IPS DF 6.9 (cell line): ENCODE data around the gene XKRX.

Source experiments
- DNase-seq: peaks from one replicate; pipeline ENCODE4 v3.0.0-alpha.2; 2013; ENCODE audit warnings: low read depth, low spot score
- H3K27ac ChIP-seq: one replicate; pipeline ENCODE4 v1.5.1; 2013; ENCODE audit warnings: low read length, control low read depth
- H3K27me3 ChIP-seq: 2 replicates; pipeline ENCODE4 v1.6.1; 2013; ENCODE audit warnings: mild to moderate bottlenecking, low read length; ENCODE audit not compliant: control insufficient read depth, insufficient read depth
- H3K36me3 ChIP-seq: 2 replicates; pipeline ENCODE4 v1.6.1; 2013; ENCODE audit warnings: low read length; ENCODE audit not compliant: control insufficient read depth, insufficient read depth
- H3K4me1 ChIP-seq: 2 replicates; pipeline ENCODE4 v1.6.1; 2013; ENCODE audit warnings: low read length; ENCODE audit not compliant: control insufficient read depth, insufficient read depth
- H3K4me3 ChIP-seq: 2 replicates; pipeline ENCODE4 v1.5.1; 2013; ENCODE audit warnings: mild to moderate bottlenecking, low read length
- H3K9me3 ChIP-seq: 2 replicates; pipeline ENCODE4 v1.6.1; 2013; ENCODE audit warnings: low read length, inconsistent platforms; ENCODE audit not compliant: control insufficient read depth, insufficient read depth
- WGBS: extraction: QIAGEN DNeasy Blood & Tissue Kit; methylation state at CpG from one replicate; pipeline ENCODE4 v1.1.7; 2013; ENCODE audit warnings: mixed read lengths, missing lambda C conversion rate; ENCODE audit not compliant: insufficient read length, insufficient coverage; 5-methylcytosine and 5-hydroxymethylcytosine counted together

Gene XKRX

GRCh38 chrX:100928660-100929613 lies at the start of gene XKRX:
TSS of gene XKRX (minus strand) at chrX:100928917. CDS start at chrX:100928304, 613 bp downstream.
- Histone ChIP-seq H3K27me3 (peaks cover 2% of the 10 kb centered on the region; the same call in 1 of the 2 replicates), H3K4me1 (no peaks in the 10 kb centered on the region), H3K27ac (no peak within 1 kb of the TSS), H3K4me3 (peak within 1 kb of the TSS; percentile 79), H3K9me3 (no peaks in the 10 kb centered on the region), H3K36me3 (no peaks in the 10 kb centered on the region)
- no peak for DNase-seq
- no CpG with 5 or more reads among the region's 51 CpGs for WGBS

DNA sequence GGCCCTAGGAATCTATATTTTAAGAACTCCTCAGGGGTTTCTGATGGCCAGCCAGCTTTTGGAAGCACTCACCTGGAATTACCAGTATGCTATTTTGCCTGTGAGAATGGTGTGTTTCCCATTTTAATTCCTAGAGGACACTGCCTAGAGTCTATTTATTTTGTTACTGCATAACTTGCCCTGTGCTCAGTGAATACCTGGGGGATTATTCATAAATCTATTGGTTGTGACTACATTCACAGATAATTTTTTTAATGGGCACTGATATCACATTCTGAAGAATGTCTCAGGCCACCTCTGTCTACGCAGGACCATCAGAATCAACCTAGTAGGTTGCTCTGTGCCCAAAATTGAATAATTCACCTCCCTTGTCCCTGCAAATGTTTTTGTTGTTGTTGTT lies 47.5 kb upstream of the XKRX start:
- no peak overlapping the region for H3K4me3 ChIP-seq
- no peaks in the 10 kb centered on the region for H3K4me1 ChIP-seq
- no peak overlapping the region for H3K27ac ChIP-seq
- DNase-seq = no peak
- no CpG with 5 or more reads among the region's 1 CpG for WGBS
- H3K36me3 ChIP-seq = no peaks in the 10 kb centered on the region
- H3K27me3 ChIP-seq = no peaks in the 10 kb centered on the region
- no peaks in the 10 kb centered on the region for H3K9me3 ChIP-seq

DNA sequence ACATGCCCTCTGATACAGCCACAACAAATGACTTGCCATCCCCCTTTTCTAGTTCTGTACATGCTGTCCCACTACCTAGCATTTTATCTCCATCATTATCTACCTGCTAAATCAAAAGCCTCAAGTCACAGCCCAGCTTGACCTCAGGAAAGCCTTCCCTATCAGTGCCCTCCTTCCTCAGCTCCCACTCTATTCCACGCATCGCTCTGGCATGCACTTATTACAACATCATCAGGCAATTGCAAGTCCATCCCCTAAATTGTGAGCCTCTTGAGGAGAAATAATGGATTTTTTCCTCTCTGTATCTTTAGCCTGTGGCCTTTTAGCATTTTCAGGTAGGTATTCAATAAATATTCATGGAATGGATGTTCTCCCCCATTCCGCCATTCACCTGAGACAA lies 46.5 kb upstream of the XKRX start:
- Histone ChIP-seq H3K27ac (no peak overlapping the region), H3K4me3 (no peak overlapping the region), H3K27me3 (no peaks in the 10 kb centered on the region), H3K36me3 (no peaks in the 10 kb centered on the region), H3K4me1 (no peaks in the 10 kb centered on the region), H3K9me3 (no peaks in the 10 kb centered on the region)
- no CpG with 5 or more reads among the region's 3 CpGs for WGBS
- no peak for DNase-seq

- DNase-seq = no peak
- Histone ChIP-seq H3K4me1 (no peaks in the 10 kb centered on the region), H3K36me3 (no peaks in the 10 kb centered on the region), H3K4me3 (no peak overlapping the region), H3K9me3 (no peaks in the 10 kb centered on the region), H3K27ac (no peak overlapping the region), H3K27me3 (no peaks in the 10 kb centered on the region)
- WGBS = no CpG with 5 or more reads among the region's 19 CpGs
These were observed 44.7 kb upstream of the XKRX start for GRCh38 chrX:100973411-100973810.

- Histone ChIP-seq H3K4me3 (no peak overlapping the region), H3K9me3 (no peaks in the 10 kb centered on the region), H3K4me1 (no peaks in the 10 kb centered on the region), H3K27me3 (no peaks in the 10 kb centered on the region), H3K36me3 (no peaks in the 10 kb centered on the region), H3K27ac (no peak overlapping the region)
- DNase-seq = no peak
- WGBS = no CpG with 5 or more reads among the region's 1 CpG
These were observed 41.2 kb upstream of the XKRX start for GRCh38 chrX:100969936-100970335.

GRCh38 chrX:100969408-100969807 lies 40.7 kb upstream of the XKRX start, which contains the start of gene ARL13A:
TSS of gene ARL13A (plus strand) at chrX:100969708. CDS start at chrX:100973690, 3,982 bp downstream.
- Histone ChIP-seq H3K36me3 (no peaks in the 10 kb centered on the region), H3K9me3 (no peaks in the 10 kb centered on the region), H3K4me3 (no peak within 1 kb of the TSS), H3K27ac (no peak within 1 kb of the TSS), H3K27me3 (no peaks in the 10 kb centered on the region), H3K4me1 (no peaks in the 10 kb centered on the region)
- DNase-seq = no peak
- WGBS = no CpG with 5 or more reads among the region's 2 CpGs

DNA sequence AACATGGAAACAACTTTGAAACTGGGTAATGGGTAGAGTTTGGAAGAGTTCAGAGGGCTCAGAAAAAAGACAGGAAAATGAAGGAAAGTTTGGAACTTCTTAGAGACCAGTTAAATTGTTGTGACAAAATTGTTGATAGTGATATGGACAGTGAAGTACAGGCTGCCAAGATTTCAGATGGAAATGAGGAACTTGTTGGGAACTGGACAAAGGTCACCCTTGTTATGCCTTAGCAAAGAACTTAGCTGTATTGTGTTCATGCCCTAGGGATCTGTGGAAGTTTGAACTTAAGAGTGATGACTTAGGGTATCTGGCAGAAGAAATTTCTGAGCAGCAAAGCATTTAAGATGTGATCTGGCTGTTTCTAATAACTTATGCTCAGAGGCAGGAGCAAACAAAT lies 35.6 kb upstream of the XKRX start:
- H3K36me3 ChIP-seq = no peaks in the 10 kb centered on the region
- H3K27ac ChIP-seq = no peak overlapping the region
- H3K9me3 ChIP-seq = no peaks in the 10 kb centered on the region
- no peaks in the 10 kb centered on the region for H3K4me1 ChIP-seq
- no peaks in the 10 kb centered on the region for H3K27me3 ChIP-seq
- DNase-seq = no peak
- no peak overlapping the region for H3K4me3 ChIP-seq

DNA sequence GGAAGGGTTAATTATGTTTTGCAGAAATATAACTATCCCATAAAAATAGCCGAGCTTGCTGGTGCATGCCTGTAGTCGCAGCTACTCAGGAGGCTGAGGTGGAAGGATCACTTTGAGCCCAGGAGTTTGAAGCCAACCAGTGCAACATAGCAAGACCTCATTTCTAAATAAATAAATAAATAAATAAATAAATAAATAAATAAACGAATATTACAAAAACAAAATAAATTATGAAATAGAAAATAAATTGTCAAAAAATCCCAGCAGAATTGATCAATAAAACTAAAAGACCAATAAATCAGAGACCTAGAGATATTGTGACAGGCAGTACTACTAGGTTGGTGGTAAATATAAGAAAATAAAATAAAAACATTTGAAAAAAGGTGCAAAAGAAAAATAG lies 34.1 kb upstream of the XKRX start:
- H3K27ac ChIP-seq = no peak overlapping the region
- no peaks in the 10 kb centered on the region for H3K27me3 ChIP-seq
- no peak overlapping the region for H3K4me3 ChIP-seq
- DNase-seq = no peak
- no CpG with 5 or more reads among the region's 3 CpGs for WGBS
- no peaks in the 10 kb centered on the region for H3K9me3 ChIP-seq
- H3K36me3 ChIP-seq = no peaks in the 10 kb centered on the region
- H3K4me1 ChIP-seq = no peaks in the 10 kb centered on the region

GRCh38 chrX:100948557-100948956 lies 19.8 kb upstream of the XKRX start:
- Histone ChIP-seq H3K4me1 (no peaks in the 10 kb centered on the region), H3K27ac (no peak overlapping the region), H3K9me3 (no peaks in the 10 kb centered on the region), H3K36me3 (no peaks in the 10 kb centered on the region), H3K27me3 (no peaks in the 10 kb centered on the region), H3K4me3 (no peak overlapping the region)
- WGBS = no CpG with 5 or more reads among the region's 1 CpG
- DNase-seq = no peak

DNA sequence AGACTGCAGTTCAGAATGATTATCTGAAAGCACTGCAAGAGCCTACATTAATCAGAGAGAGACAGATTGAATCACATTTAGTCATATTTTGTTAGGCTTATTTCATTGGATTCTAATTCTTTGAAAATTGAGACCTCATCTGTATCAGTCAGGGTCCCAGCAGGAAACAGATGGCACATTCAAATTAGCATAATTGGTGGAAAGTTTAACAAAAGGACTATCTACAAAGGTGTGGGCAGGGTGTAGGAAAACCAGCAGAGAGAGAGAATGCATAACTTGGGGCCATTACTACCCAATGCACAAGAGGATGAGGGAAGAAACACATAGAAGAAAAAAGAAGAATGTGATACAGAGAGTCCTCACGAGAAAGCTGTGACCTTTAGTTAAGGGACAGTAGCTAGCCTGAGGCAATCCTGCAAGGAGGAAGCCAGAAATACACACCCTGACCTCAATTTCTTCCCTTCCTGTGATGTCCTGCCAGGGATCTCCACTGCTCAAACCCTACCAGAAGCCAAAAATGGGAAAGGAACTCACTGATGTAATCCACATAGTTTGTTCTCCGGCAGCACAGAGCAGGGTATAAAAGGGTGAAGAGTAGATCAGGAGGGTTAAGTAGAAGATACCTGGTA lies 17.7 kb upstream of the XKRX start:
- WGBS = no CpG with 5 or more reads among the region's 2 CpGs
- no peaks in the 10 kb centered on the region for H3K27me3 ChIP-seq
- DNase-seq = no peak
- no peak overlapping the region for H3K4me3 ChIP-seq
- H3K27ac ChIP-seq = no peak overlapping the region
- no peaks in the 10 kb centered on the region for H3K4me1 ChIP-seq
- no peaks in the 10 kb centered on the region for H3K36me3 ChIP-seq
- H3K9me3 ChIP-seq = no peaks in the 10 kb centered on the region
